Measurements from ENCODE around the gene TBX19.

GRCh38 chr1:168331569-168331968, 50.9 kb downstream of the TBX19 start:
- no peak for TF ChIP-seq CTCF (conservative IDR thresholded peaks at IDR 0.05; ENCODE audit: low read length)
- no peak for TF ChIP-seq EZH2phosphoT487 (IDR thresholded peaks at IDR 0.05; ENCODE audit: borderline replicate concordance, low read depth, low read length)
